GM19025 (cell line): ENCODE results near the gene SETMAR.
"Not testable (repeated sequence)": the region's sequence is repeated elsewhere in the genome, so short reads cannot be mapped to it uniquely, and the experiment has no call there.

ENCODE experiments used
- ATAC-seq: cut with Tn5 transposase; IDR thresholded peaks from one replicate; pipeline ENCODE4 v1.9.1; 2021; ENCODE audit warnings: mild to moderate bottlenecking, low read depth, moderate library complexity; ENCODE audit not compliant: unreplicated experiment

The SETMAR gene

GRCh38 chr3:4311496-4311895, 8.3 kb downstream of the SETMAR start:
- no peak for ATAC-seq

GRCh38 chr3:4313606-4314293, 10.6 kb downstream of the SETMAR start:
- ATAC-seq, result no peak

- no peak for ATAC-seq
Measured at GRCh38 chr3:4314688-4315087, 11.5 kb downstream of the SETMAR start.

- ATAC-seq, result no peak
Measured at GRCh38 chr3:4320096-4320911, 17.1 kb downstream of the SETMAR start.

GRCh38 chr3:4321732-4322131, 18.6 kb downstream of the SETMAR start:
- no peak for ATAC-seq

- no peak for ATAC-seq
Measured at GRCh38 chr3:4322635-4323034, 19.5 kb downstream of the SETMAR start.

GRCh38 chr3:4323246-4324027, 20.3 kb downstream of the SETMAR start:
- no peak for ATAC-seq

- no peak for ATAC-seq
Measured at GRCh38 chr3:4326868-4327267, 23.7 kb downstream of the SETMAR start.

GRCh38 chr3:4329806-4330205, 26.6 kb downstream of the SETMAR start:
- ATAC-seq, result not testable (repeated sequence)

- ATAC-seq, result no peak
Measured at GRCh38 chr3:4332111-4332510, 28.9 kb downstream of the SETMAR start.

- no peak for ATAC-seq
Measured at GRCh38 chr3:4332574-4332973, 29.4 kb downstream of the SETMAR start.

GRCh38 chr3:4332991-4333390, 29.8 kb downstream of the SETMAR start:
- ATAC-seq, result no peak

GRCh38 chr3:4334548-4334947, 31.4 kb downstream of the SETMAR start:
- no peak for ATAC-seq

GRCh38 chr3:4335840-4336562, 32.8 kb downstream of the SETMAR start:
- ATAC-seq, result no peak

GRCh38 chr3:4336850-4337546, 33.8 kb downstream of the SETMAR start:
- ATAC-seq, result no peak

GRCh38 chr3:4338751-4339150, 35.6 kb downstream of the SETMAR start:
- no peak for ATAC-seq

- no peak for ATAC-seq
Measured at GRCh38 chr3:4340077-4340410, 36.9 kb downstream of the SETMAR start.

GRCh38 chr3:4340411-4341335, 37.5 kb downstream of the SETMAR start:
- no peak for ATAC-seq

GRCh38 chr3:4341336-4341675, 38.1 kb downstream of the SETMAR start:
- ATAC-seq, result no peak
